ENCODE measurements around the gene AKR1B1. TPM values are rescaled to one million over a fixed set of nuclear protein-coding genes. Genes with fewer than 3 reads are reported as not detected.

AKR1B1 gene
- total RNA-seq, 1 donor from 2014 or later, result 138 TPM

DNA sequence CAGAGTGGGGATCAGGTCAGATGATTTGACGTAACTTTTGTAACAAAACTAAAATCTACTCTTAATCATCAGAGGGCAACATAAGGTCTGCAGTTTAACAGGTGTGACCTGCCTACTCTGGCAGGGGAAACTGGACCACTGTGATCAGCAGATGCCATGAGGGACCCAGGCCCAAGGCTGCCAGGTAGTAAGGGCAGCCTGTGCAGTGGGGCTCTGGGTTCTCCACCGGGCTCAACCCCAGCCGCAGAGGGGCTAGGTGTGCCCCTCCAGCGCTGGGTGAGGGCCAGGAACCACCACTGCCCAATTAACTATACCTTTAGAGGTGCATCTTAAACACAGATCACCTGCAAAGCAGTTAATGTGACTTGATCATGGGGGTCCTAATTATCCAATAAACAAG lies 17.6 kb downstream of the AKR1B1 start:
- TF ChIP-seq, protein P1, sequence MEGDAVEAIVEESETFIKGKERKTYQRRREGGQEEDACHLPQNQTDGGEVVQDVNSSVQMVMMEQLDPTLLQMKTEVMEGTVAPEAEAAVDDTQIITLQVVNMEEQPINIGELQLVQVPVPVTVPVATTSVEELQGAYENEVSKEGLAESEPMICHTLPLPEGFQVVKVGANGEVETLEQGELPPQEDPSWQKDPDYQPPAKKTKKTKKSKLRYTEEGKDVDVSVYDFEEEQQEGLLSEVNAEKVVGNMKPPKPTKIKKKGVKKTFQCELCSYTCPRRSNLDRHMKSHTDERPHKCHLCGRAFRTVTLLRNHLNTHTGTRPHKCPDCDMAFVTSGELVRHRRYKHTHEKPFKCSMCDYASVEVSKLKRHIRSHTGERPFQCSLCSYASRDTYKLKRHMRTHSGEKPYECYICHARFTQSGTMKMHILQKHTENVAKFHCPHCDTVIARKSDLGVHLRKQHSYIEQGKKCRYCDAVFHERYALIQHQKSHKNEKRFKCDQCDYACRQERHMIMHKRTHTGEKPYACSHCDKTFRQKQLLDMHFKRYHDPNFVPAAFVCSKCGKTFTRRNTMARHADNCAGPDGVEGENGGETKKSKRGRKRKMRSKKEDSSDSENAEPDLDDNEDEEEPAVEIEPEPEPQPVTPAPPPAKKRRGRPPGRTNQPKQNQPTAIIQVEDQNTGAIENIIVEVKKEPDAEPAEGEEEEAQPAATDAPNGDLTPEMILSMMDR (conservative IDR thresholded peaks at IDR 0.05), result no peak
- Mint-ChIP-seq H3K4me3 (no peak overlapping the region), H3K4me1 (ENCODE audit: unreplicated experiment) (no peaks in the 10 kb centered on the region), H3K9me3 (peaks cover 5% of the 10 kb centered on the region), H3K27me3 (no peaks in the 10 kb centered on the region), H3K36me3 (peaks cover 44% of the 10 kb centered on the region), H3K27ac (no peak overlapping the region)
- DNase-seq (ENCODE audit: extremely low spot score, unreplicated experiment), result no peak

DNA sequence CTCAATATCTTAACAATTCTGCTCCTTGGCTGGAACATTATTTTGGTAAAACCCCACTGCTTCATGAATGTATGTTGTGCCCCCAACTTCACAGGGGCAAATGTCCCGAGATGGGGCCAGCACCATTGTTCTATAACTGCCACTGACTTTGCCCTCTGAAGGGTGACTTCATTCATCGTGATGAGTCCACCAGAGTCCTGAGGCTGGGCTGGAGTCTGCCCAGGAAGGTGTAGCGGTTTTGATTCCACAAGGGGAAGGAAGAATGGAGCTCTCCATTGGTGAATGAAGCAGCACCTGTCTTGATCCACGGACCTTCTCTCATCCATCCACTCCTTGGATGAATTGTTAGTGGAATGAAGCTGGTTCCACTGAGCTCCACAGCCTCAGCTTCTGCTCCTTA lies 18.4 kb downstream of the AKR1B1 start:
- TF ChIP-seq, protein P1 (conservative IDR thresholded peaks at IDR 0.05), result no peak
- no peaks in the 10 kb centered on the region for H3K27me3 Mint-ChIP-seq
- H3K4me3 Mint-ChIP-seq, result no peak overlapping the region
- no peaks in the 10 kb centered on the region for H3K4me1 Mint-ChIP-seq (ENCODE audit: unreplicated experiment)
- H3K9me3 Mint-ChIP-seq, result peaks cover 5% of the 10 kb centered on the region
- H3K36me3 Mint-ChIP-seq, result peaks cover 41% of the 10 kb centered on the region
- no peak overlapping the region for H3K27ac Mint-ChIP-seq
- DNase-seq (ENCODE audit: extremely low spot score, unreplicated experiment), result no peak

DNA sequence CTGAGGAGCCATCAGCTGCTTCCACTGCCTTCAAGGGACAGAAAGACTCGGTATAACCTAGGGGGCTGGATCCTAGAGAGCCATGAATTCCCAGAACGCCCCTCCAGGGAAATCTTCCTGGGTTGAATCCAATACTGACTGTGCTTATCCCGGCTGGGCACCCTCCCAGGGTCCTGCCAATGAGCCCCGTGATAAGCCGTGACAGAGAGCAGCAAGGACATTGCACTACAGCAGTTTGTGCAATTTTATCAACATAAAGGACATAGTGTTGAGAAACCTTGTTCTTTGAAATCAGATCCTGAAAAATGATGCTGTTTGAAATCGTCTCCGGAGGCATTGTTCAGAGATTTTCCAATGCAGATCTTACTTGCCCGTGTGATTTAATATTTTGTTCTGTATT lies 18.8 kb downstream of the AKR1B1 start:
- Mint-ChIP-seq H3K27ac (no peak overlapping the region), H3K4me1 (ENCODE audit: unreplicated experiment) (peaks cover 1% of the 10 kb centered on the region), H3K4me3 (no peak overlapping the region), H3K36me3 (peaks cover 40% of the 10 kb centered on the region), H3K27me3 (no peaks in the 10 kb centered on the region), H3K9me3 (peaks cover 5% of the 10 kb centered on the region)
- TF ChIP-seq, protein P1 (conservative IDR thresholded peaks at IDR 0.05), result no peak
- DNase-seq (ENCODE audit: extremely low spot score, unreplicated experiment), result no peak

DNA sequence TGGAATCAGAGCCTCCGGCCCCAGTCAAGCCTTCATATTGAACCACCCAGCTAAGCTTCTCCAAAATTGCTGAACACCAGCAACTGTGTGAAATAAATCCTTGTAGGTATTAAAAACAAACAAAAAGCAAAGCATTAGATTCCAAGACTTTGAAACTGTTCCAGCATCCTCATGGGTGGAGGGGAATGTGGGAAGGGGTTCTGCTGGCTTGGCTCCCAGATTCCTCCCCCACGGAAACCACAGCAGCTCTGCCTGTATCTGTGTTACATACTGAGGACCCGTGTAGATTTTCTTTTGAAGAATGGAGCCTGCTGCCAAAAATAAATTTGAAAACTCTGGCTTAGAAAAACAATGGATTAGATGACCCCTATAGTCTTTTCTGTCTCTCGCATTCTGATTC lies 20.0 kb downstream of the AKR1B1 start:
- peaks cover 35% of the 10 kb centered on the region for H3K36me3 Mint-ChIP-seq
- H3K4me1 Mint-ChIP-seq (ENCODE audit: unreplicated experiment), result peaks cover 4% of the 10 kb centered on the region
- H3K9me3 Mint-ChIP-seq, result peaks cover 5% of the 10 kb centered on the region
- no peak overlapping the region for H3K4me3 Mint-ChIP-seq
- no peak overlapping the region for H3K27ac Mint-ChIP-seq
- TF ChIP-seq, protein P1 (conservative IDR thresholded peaks at IDR 0.05), result no peak
- no peaks in the 10 kb centered on the region for H3K27me3 Mint-ChIP-seq
- no peak for DNase-seq (ENCODE audit: extremely low spot score, unreplicated experiment)

DNA sequence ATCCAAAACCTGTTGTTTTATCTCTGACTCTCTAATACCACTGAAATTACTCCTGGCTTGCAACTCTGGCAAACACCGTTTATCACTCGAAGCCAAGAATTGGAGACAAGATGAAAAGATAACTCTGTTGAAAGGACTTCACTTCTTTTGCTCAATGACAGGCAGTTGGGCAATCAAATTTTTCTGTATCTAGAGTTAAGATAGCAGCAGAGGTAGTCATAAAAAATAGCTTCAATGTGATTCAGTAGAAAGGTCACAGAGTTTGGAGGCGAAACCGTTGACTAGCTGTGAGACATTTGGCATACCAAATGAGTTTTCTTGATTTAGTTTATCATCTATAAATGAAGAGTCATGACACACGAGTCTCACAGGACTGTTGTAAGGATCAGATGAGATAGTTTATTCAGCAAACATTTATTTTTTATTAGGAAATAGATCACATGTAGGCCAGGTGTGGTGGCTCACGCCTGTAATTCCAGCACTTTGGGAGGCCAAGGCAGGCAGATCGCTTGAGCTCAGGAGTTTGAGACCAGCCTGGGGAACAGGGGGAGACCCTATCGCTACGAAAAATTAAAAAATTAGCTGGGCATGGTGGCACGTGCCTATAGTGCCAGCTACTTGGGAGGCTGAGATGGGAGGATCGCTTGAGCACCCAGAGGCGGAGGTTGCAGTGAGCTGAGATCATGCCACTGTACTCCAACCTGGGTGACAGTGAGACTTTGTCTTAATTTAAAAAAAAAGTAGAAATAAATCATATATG lies 23.6 kb downstream of the AKR1B1 start:
- Mint-ChIP-seq H3K4me1 (ENCODE audit: unreplicated experiment) (peaks cover 11% of the 10 kb centered on the region), H3K27me3 (no peaks in the 10 kb centered on the region), H3K36me3 (peaks cover 19% of the 10 kb centered on the region), H3K27ac (no peak overlapping the region), H3K9me3 (peaks cover 5% of the 10 kb centered on the region), H3K4me3 (peak overlapping the region; percentile 40)
- DNase-seq (ENCODE audit: extremely low spot score, unreplicated experiment), result no peak
- TF ChIP-seq, protein P1 (conservative IDR thresholded peaks at IDR 0.05), result no peak

Measured in type B pancreatic cell (in vitro differentiated cells).